ENCODE measurements around the gene CREB3L4.
A peak's percentile ranks its signal among the peaks of the same experiment; 100 is the strongest.

The CREB3L4 gene

GRCh38 chr1:153919876-153920852, 47.5 kb upstream of the CREB3L4 start:
- TF ChIP-seq ZNF157 (tag by site-specific recombination; IDR thresholded peaks at IDR 0.05) (no peak), SP2 (tag by site-specific recombination; IDR thresholded peaks at IDR 0.05) (peak; percentile 33; the same call in 1 of the 2 replicates), HOXC10 (CRISPR knock-in tag; IDR thresholded peaks at IDR 0.05) (no peak), TSHZ1 (tag by site-specific recombination; IDR thresholded peaks at IDR 0.05; ENCODE audit: borderline replicate concordance) (peak; percentile 57; the same call in 1 of the 2 replicates), ZIC2 (tag by site-specific recombination; IDR thresholded peaks at IDR 0.05) (peak; percentile 74), PRDM1 (tag by site-specific recombination; IDR thresholded peaks at IDR 0.05) (peak; percentile 92)
- TF ChIP-seq, protein P1, sequence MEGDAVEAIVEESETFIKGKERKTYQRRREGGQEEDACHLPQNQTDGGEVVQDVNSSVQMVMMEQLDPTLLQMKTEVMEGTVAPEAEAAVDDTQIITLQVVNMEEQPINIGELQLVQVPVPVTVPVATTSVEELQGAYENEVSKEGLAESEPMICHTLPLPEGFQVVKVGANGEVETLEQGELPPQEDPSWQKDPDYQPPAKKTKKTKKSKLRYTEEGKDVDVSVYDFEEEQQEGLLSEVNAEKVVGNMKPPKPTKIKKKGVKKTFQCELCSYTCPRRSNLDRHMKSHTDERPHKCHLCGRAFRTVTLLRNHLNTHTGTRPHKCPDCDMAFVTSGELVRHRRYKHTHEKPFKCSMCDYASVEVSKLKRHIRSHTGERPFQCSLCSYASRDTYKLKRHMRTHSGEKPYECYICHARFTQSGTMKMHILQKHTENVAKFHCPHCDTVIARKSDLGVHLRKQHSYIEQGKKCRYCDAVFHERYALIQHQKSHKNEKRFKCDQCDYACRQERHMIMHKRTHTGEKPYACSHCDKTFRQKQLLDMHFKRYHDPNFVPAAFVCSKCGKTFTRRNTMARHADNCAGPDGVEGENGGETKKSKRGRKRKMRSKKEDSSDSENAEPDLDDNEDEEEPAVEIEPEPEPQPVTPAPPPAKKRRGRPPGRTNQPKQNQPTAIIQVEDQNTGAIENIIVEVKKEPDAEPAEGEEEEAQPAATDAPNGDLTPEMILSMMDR (tag by site-specific recombination; IDR thresholded peaks at IDR 0.05), result 0 out of 2 replicates have a peak, but pooled peaks have one; percentile 24
- TF ChIP-seq, protein P2, sequence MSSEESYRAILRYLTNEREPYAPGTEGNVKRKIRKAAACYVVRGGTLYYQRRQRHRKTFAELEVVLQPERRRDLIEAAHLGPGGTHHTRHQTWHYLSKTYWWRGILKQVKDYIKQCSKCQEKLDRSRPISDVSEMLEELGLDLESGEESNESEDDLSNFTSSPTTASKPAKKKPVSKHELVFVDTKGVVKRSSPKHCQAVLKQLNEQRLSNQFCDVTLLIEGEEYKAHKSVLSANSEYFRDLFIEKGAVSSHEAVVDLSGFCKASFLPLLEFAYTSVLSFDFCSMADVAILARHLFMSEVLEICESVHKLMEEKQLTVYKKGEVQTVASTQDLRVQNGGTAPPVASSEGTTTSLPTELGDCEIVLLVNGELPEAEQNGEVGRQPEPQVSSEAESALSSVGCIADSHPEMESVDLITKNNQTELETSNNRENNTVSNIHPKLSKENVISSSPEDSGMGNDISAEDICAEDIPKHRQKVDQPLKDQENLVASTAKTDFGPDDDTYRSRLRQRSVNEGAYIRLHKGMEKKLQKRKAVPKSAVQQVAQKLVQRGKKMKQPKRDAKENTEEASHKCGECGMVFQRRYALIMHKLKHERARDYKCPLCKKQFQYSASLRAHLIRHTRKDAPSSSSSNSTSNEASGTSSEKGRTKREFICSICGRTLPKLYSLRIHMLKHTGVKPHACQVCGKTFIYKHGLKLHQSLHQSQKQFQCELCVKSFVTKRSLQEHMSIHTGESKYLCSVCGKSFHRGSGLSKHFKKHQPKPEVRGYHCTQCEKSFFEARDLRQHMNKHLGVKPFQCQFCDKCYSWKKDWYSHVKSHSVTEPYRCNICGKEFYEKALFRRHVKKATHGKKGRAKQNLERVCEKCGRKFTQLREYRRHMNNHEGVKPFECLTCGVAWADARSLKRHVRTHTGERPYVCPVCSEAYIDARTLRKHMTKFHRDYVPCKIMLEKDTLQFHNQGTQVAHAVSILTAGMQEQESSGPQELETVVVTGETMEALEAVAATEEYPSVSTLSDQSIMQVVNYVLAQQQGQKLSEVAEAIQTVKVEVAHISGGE (tag by site-specific recombination; conservative IDR thresholded peaks at IDR 0.05; ENCODE audit: low read depth), result peak; percentile 92
- peaks cover 4% of the 10 kb centered on the region for H3K4me1 ChIP-seq (ENCODE audit: control insufficient read depth, insufficient read depth, low read length)
- peak overlapping the region; percentile 15; the same call in 1 of the 2 replicates for H3K4me3 ChIP-seq (ENCODE audit: low read depth, low read length)
- CTCF ChIA-PET, result interaction anchor here (0.5 to 2.1 kb wide), 7 partner anchors 9 to 103 kb away, joined by 3 to 6 read pairs (median 4); partner anchors contain the start of gene RAB13
- H3K36me3 ChIP-seq (ENCODE audit: control insufficient read depth in 2 of 2, insufficient read depth in 1 of 2, low read length in 2 of 2), result peaks cover 10 to 21% of the 10 kb centered on the region in 2 experiments; a peak in 2 of 3 replicates
- POLR2A ChIA-PET, result interaction anchor here (0.6 to 3.9 kb wide), 5 partner anchors 9 to 145 kb away, joined by 3 to 21 read pairs (median 4); partner anchors contain the start of genes CREB3L4, SLC27A3 and SLC39A1
- no peaks in the 10 kb centered on the region for H3K9me3 ChIP-seq (ENCODE audit: control insufficient read depth, insufficient read depth, low read depth, low read length)
- no peak overlapping the region for H3K27ac ChIP-seq (ENCODE audit: extremely low read depth, low read depth, low read length)

GRCh38 chr1:153921080-153921802, 46.5 kb upstream of the CREB3L4 start:
- POLR2A ChIA-PET, result interaction anchor here (0.6 to 3.9 kb wide), 7 partner anchors 11 to 82 kb away, joined by 3 to 31 read pairs (median 21); partner anchors contain the start of genes CREB3L4, DENND4B, JTB and RPS27
- Histone ChIP-seq H3K27ac (ENCODE audit: extremely low read depth, low read depth, low read length) (peak overlapping the region; percentile 68; the same call in 1 of the 2 replicates), H3K36me3 (ENCODE audit: control insufficient read depth in 2 of 2, insufficient read depth in 1 of 2, low read length in 2 of 2) (peaks cover 2 to 19% of the 10 kb centered on the region in 2 experiments; a peak in 2 of 3 replicates), H3K9me3 (ENCODE audit: control insufficient read depth, insufficient read depth, low read depth, low read length) (no peaks in the 10 kb centered on the region), H3K4me3 (ENCODE audit: low read depth, low read length) (peak overlapping the region; percentile 95), H3K4me1 (ENCODE audit: control insufficient read depth, insufficient read depth, low read length) (peaks cover 4% of the 10 kb centered on the region)
- TF ChIP-seq ZNF561 (tag by site-specific recombination; IDR thresholded peaks at IDR 0.05; ENCODE audit: borderline replicate concordance) (no peak), TCF7L2 (IDR thresholded peaks at IDR 0.05; ENCODE audit: borderline replicate concordance, low read depth, low read length) (peak; percentile 22; the same call in 1 of the 2 replicates)
- CTCF ChIA-PET, result interaction anchor here (0.5 to 1.0 kb wide), 7 partner anchors 25 to 170 kb away, joined by 3 to 6 read pairs (median 3); no protein-coding TSS in a partner anchor

Measured in HEK293 (cell line).